KBM-7 (cell line): ENCODE measurements around the gene SOD3.

Experiments
- DNase-seq: peaks from one replicate; pipeline ENCODE4 v3.0.0-alpha.2; 2015
- in situ Hi-C: fragments of 300-500 bp; cut with MboI; formaldehyde crosslinking; loops from 2 replicates; pipeline ENCODE4 v1.14.3; 2020; ENCODE audit warnings: low sequenced_read_pairs, low pct_unique_long_range_greater_than_20kb, mixed read lengths

The SOD3 gene

GRCh38 chr4:24799196-24799543 lies 3.8 kb downstream of the SOD3 start:
- in situ Hi-C loops = no loop called here
- DNase-seq = no peak

GRCh38 chr4:24799544-24800324 lies 4.4 kb downstream of the SOD3 start:
- in situ Hi-C loops = no loop called here
- no peak for DNase-seq

- in situ Hi-C loops = no loop called here
- DNase-seq = no peak
Observed at GRCh38 chr4:24800325-24800895, 5.0 kb downstream of the SOD3 start.

GRCh38 chr4:24801136-24801855 lies 5.9 kb downstream of the SOD3 start:
- no peak for DNase-seq
- in situ Hi-C loops = no loop called here

- no peak for DNase-seq
- in situ Hi-C loops = no loop called here
Observed at GRCh38 chr4:24802648-24803047, 7.3 kb downstream of the SOD3 start.

- in situ Hi-C loops = no loop called here
- no peak for DNase-seq
Observed at GRCh38 chr4:24805067-24805466, 9.7 kb downstream of the SOD3 start.

GRCh38 chr4:24805566-24805965 lies 10.2 kb downstream of the SOD3 start:
- in situ Hi-C loops = no loop called here
- no peak for DNase-seq

- in situ Hi-C loops = no loop called here
- DNase-seq = no peak
Observed at GRCh38 chr4:24806206-24806990, 11.0 kb downstream of the SOD3 start.

GRCh38 chr4:24807611-24808010 lies 12.2 kb downstream of the SOD3 start:
- in situ Hi-C loops = no loop called here
- no peak for DNase-seq

- DNase-seq = no peak
- in situ Hi-C loops = no loop called here
Observed at GRCh38 chr4:24808261-24808660, 12.9 kb downstream of the SOD3 start.

- in situ Hi-C loops = no loop called here
- no peak for DNase-seq
Observed at GRCh38 chr4:24808955-24809354, 13.6 kb downstream of the SOD3 start.

GRCh38 chr4:24809376-24809775 lies 14.0 kb downstream of the SOD3 start:
- DNase-seq = no peak
- in situ Hi-C loops = no loop called here

- in situ Hi-C loops = no loop called here
- no peak for DNase-seq
Observed at GRCh38 chr4:24809815-24810405, 14.5 kb downstream of the SOD3 start.

GRCh38 chr4:24810871-24811631 lies 15.7 kb downstream of the SOD3 start:
- no peak for DNase-seq
- in situ Hi-C loops = no loop called here

- in situ Hi-C loops = no loop called here
- DNase-seq = no peak
Observed at GRCh38 chr4:24813732-24814131, 18.4 kb downstream of the SOD3 start.

- no peak for DNase-seq
- in situ Hi-C loops = no loop called here
Observed at GRCh38 chr4:24816797-24817196, 21.4 kb downstream of the SOD3 start.

- no peak for DNase-seq
- in situ Hi-C loops = no loop called here
Observed at GRCh38 chr4:24820541-24820940, 25.2 kb downstream of the SOD3 start.

GRCh38 chr4:24824720-24825119 lies 29.3 kb downstream of the SOD3 start:
- DNase-seq = no peak
- in situ Hi-C loops = no loop called here

GRCh38 chr4:24831637-24832036 lies 36.3 kb downstream of the SOD3 start:
- in situ Hi-C loops = no loop called here
- no peak for DNase-seq
